ENCODE measurements around the gene C1QA. TPM values are rescaled to one million over a fixed set of nuclear protein-coding genes. Genes with fewer than 3 reads are reported as not detected.
A peak's percentile ranks its signal among the peaks of the same experiment; 100 is the strongest.

Gene C1QA
- total and polyA plus RNA-seq, 4 donors, result 27.4 to 513 (median 391) TPM

GRCh38 chr1:22650089-22650693, 13.8 kb downstream of the C1QA start:
- Histone ChIP-seq H3K27ac (ENCODE audit: low read depth in 1 of 2, low read length in 1 of 2) (no peak overlapping the region), H3K36me3 (ENCODE audit: control insufficient read depth in 4 of 4, insufficient read depth in 4 of 4, low read length in 4 of 4) (no peaks in the 10 kb centered on the region), H3K4me1 (ENCODE audit: control insufficient read depth in 5 of 5, insufficient read depth in 5 of 5, low read length in 5 of 5) (peaks cover 0 to 3% (median 0%) of the 10 kb centered on the region in 5 donors), H3K27me3 (ENCODE audit: control insufficient read depth in 3 of 3, insufficient read depth in 3 of 3, low read length in 2 of 3) (peaks cover 0 to 3% (median 0%) of the 10 kb centered on the region in 3 donors), H3K9ac (ENCODE audit: insufficient read depth in 1 of 2, low read length in 2 of 2) (no peak overlapping the region), H3K4me3 (no peak overlapping the region), H3K9me3 (ENCODE audit: control insufficient read depth in 4 of 4, insufficient read depth in 3 of 4, low read length in 3 of 4) (no peaks in the 10 kb centered on the region)
- 91 to 96% methylated on average over 13 of the region's 13 CpGs for whole genome bisulfite sequencing, 2 donors
- TF ChIP-seq CTCF (IDR thresholded peaks at IDR 0.05; ENCODE audit: control extremely low read depth, extremely low read depth), result no peak
- no peak for DNase-seq
- ATAC-seq (ENCODE audit: insufficient read depth, low FRiP score), result no peak

- Histone ChIP-seq H3K4me1 (ENCODE audit: control insufficient read depth in 5 of 5, insufficient read depth in 5 of 5, low read length in 5 of 5) (peaks cover 0 to 3% (median 0%) of the 10 kb centered on the region in 5 donors), H3K27ac (ENCODE audit: low read depth in 1 of 2, low read length in 1 of 2) (no peak overlapping the region), H3K27me3 (ENCODE audit: control insufficient read depth in 3 of 3, insufficient read depth in 3 of 3, low read length in 2 of 3) (peaks cover 0 to 11% (median 0%) of the 10 kb centered on the region in 3 donors), H3K36me3 (ENCODE audit: control insufficient read depth in 4 of 4, insufficient read depth in 4 of 4, low read length in 4 of 4) (no peaks in the 10 kb centered on the region), H3K9me3 (ENCODE audit: control insufficient read depth in 4 of 4, insufficient read depth in 3 of 4, low read length in 3 of 4) (no peaks in the 10 kb centered on the region), H3K4me3 (no peak overlapping the region), H3K9ac (ENCODE audit: insufficient read depth in 1 of 2, low read length in 2 of 2) (no peak overlapping the region)
- no peak for TF ChIP-seq CTCF (IDR thresholded peaks at IDR 0.05; ENCODE audit: control extremely low read depth, extremely low read depth)
- DNase-seq (no peak), ATAC-seq (ENCODE audit: insufficient read depth, low FRiP score) (no peak)
- 69 to 73% methylated on average over 15 of the region's 15 CpGs for WGBS, 2 donors
Observed at GRCh38 chr1:22651941-22652856, 15.8 kb downstream of the C1QA start.

- ATAC-seq (ENCODE audit: insufficient read depth, low FRiP score), result peak; percentile 68
- Histone ChIP-seq H3K27me3 (ENCODE audit: control insufficient read depth in 3 of 3, insufficient read depth in 3 of 3, low read length in 2 of 3) (peaks cover 0 to 11% (median 0%) of the 10 kb centered on the region in 3 donors), H3K4me1 (ENCODE audit: control insufficient read depth in 5 of 5, insufficient read depth in 5 of 5, low read length in 5 of 5) (peaks cover 0 to 3% (median 0%) of the 10 kb centered on the region in 5 donors), H3K4me3 (peak within 1 kb of the TSS; percentile 1), H3K9me3 (ENCODE audit: control insufficient read depth in 4 of 4, insufficient read depth in 3 of 4, low read length in 3 of 4) (no peaks in the 10 kb centered on the region), H3K36me3 (ENCODE audit: control insufficient read depth in 4 of 4, insufficient read depth in 4 of 4, low read length in 4 of 4) (no peaks in the 10 kb centered on the region), H3K9ac (ENCODE audit: insufficient read depth in 1 of 2, low read length in 2 of 2) (no peak within 1 kb of the TSS), H3K27ac (ENCODE audit: low read depth in 1 of 2, low read length in 1 of 2) (no peak within 1 kb of the TSS)
- no peak for TF ChIP-seq CTCF (IDR thresholded peaks at IDR 0.05; ENCODE audit: control extremely low read depth, extremely low read depth)
- WGBS, 2 donors, result 67 to 78% methylated on average over 11 to 13 of the region's 13 CpGs
- no peak for DNase-seq
Observed at GRCh38 chr1:22652881-22653316, 16.5 kb downstream of the C1QA start, which contains the start of gene C1QB. Gene C1QB (plus strand): TSS chr1:22653236. CDS start chr1:22659463, 6,227 bp downstream.
